ENCODE data around the gene TENM4.

Gene TENM4

DNA sequence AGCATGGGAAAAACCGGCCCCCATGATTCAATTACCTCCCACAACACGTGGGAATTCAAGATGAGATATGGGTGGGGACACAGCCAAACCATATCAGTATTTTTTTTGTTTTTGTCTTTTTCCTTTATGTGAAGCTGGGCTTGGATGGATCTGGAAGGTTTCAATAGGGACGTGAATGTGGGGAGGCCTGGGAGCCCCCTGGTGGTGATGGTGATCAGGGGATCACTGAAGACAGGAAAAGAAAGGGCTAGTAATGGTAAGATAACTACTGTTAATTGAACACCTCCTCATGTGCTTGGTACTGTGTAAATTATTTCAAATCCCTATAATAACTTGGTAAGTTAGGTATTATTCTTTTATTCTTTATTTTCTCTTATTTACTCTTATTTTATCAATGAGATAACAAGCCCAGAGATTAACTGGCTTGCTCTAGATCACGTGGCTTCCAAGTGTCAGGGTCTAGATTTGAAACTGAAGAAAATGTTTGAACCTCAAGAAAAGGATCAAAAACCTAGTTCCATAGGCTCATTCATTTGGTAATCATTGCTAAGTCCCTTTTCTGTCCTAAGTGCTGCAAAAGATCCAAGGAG is 364.2 kb downstream of the TENM4 start:
- in situ Hi-C loops (cut with MboI; ENCODE audit: low pct_unique_long_range_greater_than_20kb, low sequenced_read_pairs, unreplicated experiment) = loop anchor here (25.0 kb wide), 1 partner anchor 439 kb away; no protein-coding TSS in a partner anchor
- no peak for DNase-seq (ENCODE audit: low spot score)

DNA sequence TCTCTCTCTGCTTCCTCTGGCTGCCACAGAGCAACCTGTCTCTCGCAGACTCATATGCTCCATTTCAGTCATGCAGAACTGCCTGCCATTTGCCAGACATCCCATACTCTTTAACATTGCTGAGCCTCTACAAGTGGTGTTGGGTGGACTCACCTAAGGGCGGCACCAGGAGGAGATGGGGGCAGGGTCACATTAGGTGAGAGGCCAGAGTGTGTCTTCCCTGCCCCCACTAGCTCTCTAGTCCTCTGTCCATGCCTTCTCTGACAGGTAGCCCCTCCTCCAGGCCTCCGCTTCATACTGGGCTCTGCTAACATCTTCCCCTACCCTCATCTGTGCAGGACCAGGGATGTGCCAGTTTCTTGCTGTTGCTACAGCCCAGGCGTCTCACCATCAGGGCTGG is 366.3 kb downstream of the TENM4 start:
- DNase-seq (ENCODE audit: low spot score) = no peak
- TF ChIP-seq, protein P1, sequence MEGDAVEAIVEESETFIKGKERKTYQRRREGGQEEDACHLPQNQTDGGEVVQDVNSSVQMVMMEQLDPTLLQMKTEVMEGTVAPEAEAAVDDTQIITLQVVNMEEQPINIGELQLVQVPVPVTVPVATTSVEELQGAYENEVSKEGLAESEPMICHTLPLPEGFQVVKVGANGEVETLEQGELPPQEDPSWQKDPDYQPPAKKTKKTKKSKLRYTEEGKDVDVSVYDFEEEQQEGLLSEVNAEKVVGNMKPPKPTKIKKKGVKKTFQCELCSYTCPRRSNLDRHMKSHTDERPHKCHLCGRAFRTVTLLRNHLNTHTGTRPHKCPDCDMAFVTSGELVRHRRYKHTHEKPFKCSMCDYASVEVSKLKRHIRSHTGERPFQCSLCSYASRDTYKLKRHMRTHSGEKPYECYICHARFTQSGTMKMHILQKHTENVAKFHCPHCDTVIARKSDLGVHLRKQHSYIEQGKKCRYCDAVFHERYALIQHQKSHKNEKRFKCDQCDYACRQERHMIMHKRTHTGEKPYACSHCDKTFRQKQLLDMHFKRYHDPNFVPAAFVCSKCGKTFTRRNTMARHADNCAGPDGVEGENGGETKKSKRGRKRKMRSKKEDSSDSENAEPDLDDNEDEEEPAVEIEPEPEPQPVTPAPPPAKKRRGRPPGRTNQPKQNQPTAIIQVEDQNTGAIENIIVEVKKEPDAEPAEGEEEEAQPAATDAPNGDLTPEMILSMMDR (IDR thresholded peaks at IDR 0.05; ENCODE audit: extremely low read depth, insufficient read depth, missing control alignments) = no peak
- in situ Hi-C loops (cut with MboI; ENCODE audit: low pct_unique_long_range_greater_than_20kb, low sequenced_read_pairs, unreplicated experiment) = no loop called here

More for the DNA sequence above, 364.2 kb downstream of the TENM4 start:
- TF ChIP-seq, protein P1 (IDR thresholded peaks at IDR 0.05; ENCODE audit: extremely low read depth, insufficient read depth, missing control alignments) = peak; percentile 52

DNA sequence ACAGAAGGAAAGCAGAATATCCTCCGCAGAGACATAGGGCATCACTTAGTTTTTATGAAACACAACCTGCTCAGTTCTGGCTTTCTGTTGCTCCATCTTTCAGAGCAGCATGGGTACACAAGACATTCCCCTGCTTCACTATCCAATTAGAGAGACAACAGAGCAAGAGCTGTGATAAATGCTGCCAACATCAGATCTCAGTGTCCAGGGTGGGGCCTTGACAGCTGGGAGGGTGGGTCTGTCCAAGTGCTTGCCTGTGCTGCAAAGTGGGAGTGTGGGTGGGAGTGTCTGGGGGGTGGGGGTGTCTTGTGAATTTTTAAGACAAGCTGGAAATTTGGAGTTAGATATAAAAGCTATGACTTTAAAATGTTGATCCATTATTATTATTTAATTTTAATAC is 369.6 kb downstream of the TENM4 start:
- TF ChIP-seq, protein P1 (IDR thresholded peaks at IDR 0.05; ENCODE audit: extremely low read depth, insufficient read depth, missing control alignments) = no peak
- no peak for DNase-seq (ENCODE audit: low spot score)

DNA sequence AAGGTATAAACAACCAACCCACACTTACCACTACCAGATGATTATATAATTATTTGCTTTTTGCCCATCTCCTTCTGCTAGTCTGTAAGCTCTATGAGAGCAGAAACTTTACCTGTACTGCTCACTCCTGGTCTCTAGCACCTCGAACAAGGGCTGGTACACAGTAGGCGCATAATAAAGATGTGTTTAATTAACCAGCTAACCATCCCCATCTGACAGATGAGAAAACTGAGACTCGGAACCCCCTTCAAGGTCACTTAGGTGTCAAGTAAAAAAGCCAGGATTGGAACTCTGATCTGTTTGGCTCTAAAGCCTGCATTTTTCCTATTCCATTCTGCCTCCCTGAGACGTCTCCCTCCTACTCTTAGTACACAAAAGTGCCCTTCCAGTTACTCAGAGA is 370.3 kb downstream of the TENM4 start:
- DNase-seq (ENCODE audit: low spot score) = no peak
- TF ChIP-seq, protein P1 (IDR thresholded peaks at IDR 0.05; ENCODE audit: extremely low read depth, insufficient read depth, missing control alignments) = no peak
- in situ Hi-C loops (cut with MboI; ENCODE audit: low pct_unique_long_range_greater_than_20kb, low sequenced_read_pairs, unreplicated experiment) = no loop called here

More for the DNA sequence above, 369.6 kb downstream of the TENM4 start:
- in situ Hi-C loops (cut with MboI; ENCODE audit: low pct_unique_long_range_greater_than_20kb, low sequenced_read_pairs, unreplicated experiment) = no loop called here

DNA sequence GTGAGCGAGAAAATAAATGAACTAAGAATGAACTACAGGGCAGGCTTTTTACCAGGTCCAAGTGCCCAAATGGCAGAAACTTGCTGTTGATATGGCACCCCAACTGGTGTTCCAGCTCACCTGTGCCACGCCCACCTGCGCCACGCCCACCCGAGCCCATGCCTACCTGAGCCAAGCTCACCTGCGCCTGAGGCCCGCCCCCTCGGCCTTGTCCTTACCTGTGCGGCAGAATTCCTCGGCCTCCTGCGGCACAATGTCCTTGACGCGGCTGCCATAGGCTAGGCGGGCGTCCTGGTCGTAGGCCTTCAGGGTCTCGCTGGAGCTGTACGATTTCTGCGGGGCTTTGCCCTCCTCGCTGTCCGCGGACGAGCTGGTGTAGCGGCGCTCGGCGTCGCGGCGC is 371.3 kb downstream of the TENM4 start:
- DNase-seq (ENCODE audit: low spot score) = no peak
- in situ Hi-C loops (cut with MboI; ENCODE audit: low pct_unique_long_range_greater_than_20kb, low sequenced_read_pairs, unreplicated experiment) = no loop called here
- TF ChIP-seq, protein P1 (IDR thresholded peaks at IDR 0.05; ENCODE audit: extremely low read depth, insufficient read depth, missing control alignments) = no peak

DNA sequence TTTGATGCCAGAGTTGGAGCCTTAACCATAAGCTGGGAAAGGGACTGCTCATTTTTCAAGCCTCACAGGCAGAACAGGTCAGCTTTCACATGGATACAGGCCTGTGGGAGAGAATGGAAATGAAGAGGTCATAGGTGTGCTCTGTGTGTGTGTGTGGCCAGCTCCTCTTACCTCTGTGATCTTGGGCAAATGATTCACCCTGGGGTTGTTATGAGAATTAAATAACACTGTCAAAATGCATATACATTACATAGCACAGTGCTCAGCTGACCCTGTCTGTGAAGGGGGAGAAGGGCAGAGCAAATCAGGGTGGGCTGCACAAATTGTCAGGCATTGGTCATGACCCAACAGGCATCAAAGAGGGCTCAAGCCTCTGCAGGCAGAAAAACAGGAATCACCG is 372.5 kb downstream of the TENM4 start:
- TF ChIP-seq, protein P1 (IDR thresholded peaks at IDR 0.05; ENCODE audit: extremely low read depth, insufficient read depth, missing control alignments) = no peak
- in situ Hi-C loops (cut with MboI; ENCODE audit: low pct_unique_long_range_greater_than_20kb, low sequenced_read_pairs, unreplicated experiment) = no loop called here
- no peak for DNase-seq (ENCODE audit: low spot score)
